Endodermal cell (in vitro differentiated cells): ENCODE results near the gene CAMTA1. TPM values are rescaled to one million over a fixed set of nuclear protein-coding genes. Genes with fewer than 3 reads are reported as not detected.

Experiments
- DNase-seq: peaks from one replicate; pipeline ENCODE4 v3.0.0-alpha.2; 2017
- H3K27ac ChIP-seq: 2 replicates; pipeline ENCODE4 v1.5.1; 2013; ENCODE audit warnings: mild to moderate bottlenecking, low read depth, low read length, moderate library complexity
- H3K27me3 ChIP-seq: 2 replicates; pipeline ENCODE4 v1.6.1; 2013; ENCODE audit warnings: mild to moderate bottlenecking, low read length, moderate library complexity; ENCODE audit not compliant: insufficient read depth, control insufficient read depth, poor library complexity, severe bottlenecking
- H3K36me3 ChIP-seq: 2 replicates; pipeline ENCODE4 v1.7.0; 2013; ENCODE audit warnings: mild to moderate bottlenecking, low read length, moderate library complexity; ENCODE audit not compliant: control insufficient read depth, insufficient read depth
- H3K4me1 ChIP-seq: one replicate; pipeline ENCODE4 v1.7.0; 2013; ENCODE audit warnings: low read length; ENCODE audit not compliant: control insufficient read depth, insufficient read depth
- H3K4me3 ChIP-seq: 2 replicates; pipeline ENCODE4 v1.5.1; 2013; ENCODE audit warnings: mild to moderate bottlenecking, low read length, moderate library complexity
- H3K9ac ChIP-seq: 2 replicates; pipeline ENCODE4 v1.6.1; 2013; ENCODE audit warnings: mild to moderate bottlenecking, low read length, moderate library complexity; ENCODE audit not compliant: poor library complexity, severe bottlenecking; ENCODE audit errors: extremely low read depth
- H3K9me3 ChIP-seq: 2 replicates; pipeline ENCODE4 v1.6.1; 2013; ENCODE audit warnings: mild to moderate bottlenecking, low read length, moderate library complexity; ENCODE audit not compliant: control insufficient read depth
- H3K27ac Mint-ChIP-seq: 2 replicates; pipeline ENCODE4 v1.8.0; 2020; ENCODE audit warnings: mixed read lengths
- H3K27me3 Mint-ChIP-seq: 2 replicates; pipeline ENCODE4 v1.8.0; 2021; ENCODE audit warnings: mild to moderate bottlenecking, mixed read lengths; ENCODE audit not compliant: insufficient read depth
- H3K36me3 Mint-ChIP-seq: 2 replicates; pipeline ENCODE4 v1.8.0; 2020; ENCODE audit warnings: low read depth, mixed read lengths
- H3K4me1 Mint-ChIP-seq: 2 replicates; pipeline ENCODE4 v1.8.0; 2020; ENCODE audit warnings: mixed read lengths
- H3K4me3 Mint-ChIP-seq: 2 replicates; pipeline ENCODE4 v1.8.0; 2020; ENCODE audit warnings: mild to moderate bottlenecking, moderate library complexity, mixed read lengths
- H3K9me3 Mint-ChIP-seq: 2 replicates; pipeline ENCODE4 v1.8.0; 2020; ENCODE audit warnings: mild to moderate bottlenecking, mixed read lengths
- WGBS, 2 experiments: methylation state at CpG; one replicate each; pipeline versions ENCODE4 v1.1.5 to v1.1.7; 2013; ENCODE audit warnings: missing lambda C conversion rate in 2 of 2, mixed read lengths in 1 of 2; ENCODE audit not compliant: insufficient coverage in 1 of 2, insufficient read length in 1 of 2; 5-methylcytosine and 5-hydroxymethylcytosine counted together
- total RNA-seq, 2 donors: library from RNA; stranded (reverse); fragmentation: NEBNext Ultra II Directional in 1 of 2; extraction: Animal tissue kit (Norgen Biotek cat#: 25700) in 1 of 2; gene quantifications; 2 replicates in 1 of 2; 3 replicates in 1 of 2; pipeline ENCODE4 v1.2.1, GENCODE V29; 2021
- TF ChIP-seq, protein P1 (sequence below): fragments of 200-600 bp; sonication (generic); conservative IDR thresholded peaks from 2 replicates; pipeline ENCODE4 v1.5.0; 2021; ENCODE audit warnings: antibody characterized with exemption, mild to moderate bottlenecking

The CAMTA1 gene
- total RNA-seq, 2 donors from 2014 or later: 123 to 137 TPM

DNA sequence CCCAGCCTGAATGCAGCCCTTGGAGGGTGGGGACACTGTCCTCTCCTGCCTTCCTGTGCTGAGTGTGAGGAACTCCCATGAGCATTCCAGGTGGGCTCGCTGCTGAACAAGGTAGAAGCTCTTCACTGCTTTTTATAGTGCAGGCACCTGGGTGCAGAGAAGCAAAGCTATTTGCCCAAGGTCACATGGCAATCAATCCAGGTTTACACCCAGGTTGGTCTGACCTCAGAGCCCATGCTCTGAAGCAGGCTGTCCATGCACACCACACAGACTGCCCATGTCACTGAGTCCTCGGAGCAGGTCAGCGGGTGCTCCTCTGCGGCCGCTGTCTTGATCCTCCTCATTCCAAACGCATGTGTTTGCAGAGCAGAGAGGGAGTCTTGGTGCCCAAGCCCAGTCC is 662.5 kb downstream of the CAMTA1 start:
- H3K27me3 ChIP-seq: no peaks in the 10 kb centered on the region
- 95 to 100% methylated on average over 3 to 6 of the region's 6 CpGs for WGBS, 2 experiments
- no peaks in the 10 kb centered on the region for H3K27me3 Mint-ChIP-seq
- no peaks in the 10 kb centered on the region for H3K9me3 ChIP-seq
- H3K27ac ChIP-seq: no peak overlapping the region
- H3K4me3 Mint-ChIP-seq: no peak overlapping the region
- no peak overlapping the region for H3K27ac Mint-ChIP-seq
- no peak overlapping the region for H3K4me3 ChIP-seq
- no peaks in the 10 kb centered on the region for H3K4me1 ChIP-seq
- no peaks in the 10 kb centered on the region for H3K4me1 Mint-ChIP-seq
- no peaks in the 10 kb centered on the region for H3K9me3 Mint-ChIP-seq
- H3K36me3 Mint-ChIP-seq: no peaks in the 10 kb centered on the region
- DNase-seq: no peak
- H3K9ac ChIP-seq: no peak overlapping the region
- TF ChIP-seq, protein P1, sequence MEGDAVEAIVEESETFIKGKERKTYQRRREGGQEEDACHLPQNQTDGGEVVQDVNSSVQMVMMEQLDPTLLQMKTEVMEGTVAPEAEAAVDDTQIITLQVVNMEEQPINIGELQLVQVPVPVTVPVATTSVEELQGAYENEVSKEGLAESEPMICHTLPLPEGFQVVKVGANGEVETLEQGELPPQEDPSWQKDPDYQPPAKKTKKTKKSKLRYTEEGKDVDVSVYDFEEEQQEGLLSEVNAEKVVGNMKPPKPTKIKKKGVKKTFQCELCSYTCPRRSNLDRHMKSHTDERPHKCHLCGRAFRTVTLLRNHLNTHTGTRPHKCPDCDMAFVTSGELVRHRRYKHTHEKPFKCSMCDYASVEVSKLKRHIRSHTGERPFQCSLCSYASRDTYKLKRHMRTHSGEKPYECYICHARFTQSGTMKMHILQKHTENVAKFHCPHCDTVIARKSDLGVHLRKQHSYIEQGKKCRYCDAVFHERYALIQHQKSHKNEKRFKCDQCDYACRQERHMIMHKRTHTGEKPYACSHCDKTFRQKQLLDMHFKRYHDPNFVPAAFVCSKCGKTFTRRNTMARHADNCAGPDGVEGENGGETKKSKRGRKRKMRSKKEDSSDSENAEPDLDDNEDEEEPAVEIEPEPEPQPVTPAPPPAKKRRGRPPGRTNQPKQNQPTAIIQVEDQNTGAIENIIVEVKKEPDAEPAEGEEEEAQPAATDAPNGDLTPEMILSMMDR: no peak
- H3K36me3 ChIP-seq: no peaks in the 10 kb centered on the region

DNA sequence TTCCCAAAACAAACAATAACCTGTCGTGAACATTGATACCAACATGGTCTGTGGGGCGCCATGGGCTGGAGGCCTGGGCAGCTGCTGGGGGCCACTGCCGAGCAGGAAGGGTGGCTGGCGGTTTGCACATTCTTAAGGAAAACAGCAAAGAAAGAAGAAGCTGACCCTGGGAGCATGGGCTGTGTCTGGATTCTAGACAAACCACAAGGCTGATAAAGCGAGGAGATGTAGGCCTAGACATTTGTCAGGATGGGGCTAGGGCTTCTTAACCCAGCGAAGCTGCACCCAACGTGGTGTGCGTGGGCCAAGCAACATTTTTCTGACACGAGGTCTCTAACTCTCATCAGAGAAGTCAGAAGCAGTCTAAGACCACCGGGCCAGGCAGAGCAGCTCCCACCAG is 663.7 kb downstream of the CAMTA1 start:
- no peaks in the 10 kb centered on the region for H3K36me3 Mint-ChIP-seq
- no peak for DNase-seq
- H3K4me3 ChIP-seq: no peak overlapping the region
- H3K4me3 Mint-ChIP-seq: no peak overlapping the region
- H3K27me3 ChIP-seq: no peaks in the 10 kb centered on the region
- no peaks in the 10 kb centered on the region for H3K9me3 ChIP-seq
- 84 to 94% methylated on average over 7 to 10 of the region's 10 CpGs for WGBS, 2 experiments
- TF ChIP-seq, protein P1: no peak
- no peaks in the 10 kb centered on the region for H3K4me1 ChIP-seq
- H3K27ac ChIP-seq: no peak overlapping the region
- no peaks in the 10 kb centered on the region for H3K36me3 ChIP-seq
- no peaks in the 10 kb centered on the region for H3K27me3 Mint-ChIP-seq
- H3K9ac ChIP-seq: no peak overlapping the region
- no peaks in the 10 kb centered on the region for H3K4me1 Mint-ChIP-seq
- no peaks in the 10 kb centered on the region for H3K9me3 Mint-ChIP-seq
- H3K27ac Mint-ChIP-seq: no peak overlapping the region

DNA sequence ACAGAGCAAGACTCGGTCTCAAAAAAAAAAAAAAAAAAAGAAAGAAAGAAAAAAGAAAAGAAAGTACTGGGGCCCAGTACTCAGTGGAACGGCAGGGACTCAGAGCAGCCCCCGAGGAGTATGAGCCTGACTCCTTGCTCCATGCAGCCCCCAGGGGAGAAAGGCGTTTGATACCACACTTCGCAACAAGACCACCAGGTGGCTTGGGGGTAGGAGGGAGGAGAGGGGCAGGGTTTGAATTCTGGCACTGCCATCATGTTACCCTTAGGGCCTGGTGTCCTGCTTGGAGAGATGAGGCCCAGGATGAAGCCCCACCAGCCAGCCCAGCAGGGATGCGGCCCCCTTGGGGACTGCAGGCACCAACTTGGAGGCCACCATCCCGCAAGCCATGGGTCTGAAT is 664.5 kb downstream of the CAMTA1 start:
- Histone ChIP-seq H3K9me3 (no peaks in the 10 kb centered on the region), H3K9ac (no peak overlapping the region), H3K27me3 (no peaks in the 10 kb centered on the region), H3K36me3 (no peaks in the 10 kb centered on the region), H3K4me3 (no peak overlapping the region), H3K4me1 (no peaks in the 10 kb centered on the region), H3K27ac (no peak overlapping the region)
- TF ChIP-seq, protein P1: peak; percentile 53
- DNase-seq: no peak
- H3K27me3 Mint-ChIP-seq: no peaks in the 10 kb centered on the region
- no peaks in the 10 kb centered on the region for H3K9me3 Mint-ChIP-seq
- H3K4me1 Mint-ChIP-seq: no peaks in the 10 kb centered on the region
- no peaks in the 10 kb centered on the region for H3K36me3 Mint-ChIP-seq
- 86 to 89% methylated on average over 5 to 7 of the region's 7 CpGs for WGBS, 2 experiments
- H3K27ac Mint-ChIP-seq: no peak overlapping the region
- no peak overlapping the region for H3K4me3 Mint-ChIP-seq
